Measurements from ENCODE around the gene FAM124A.

FAM124A gene

DNA sequence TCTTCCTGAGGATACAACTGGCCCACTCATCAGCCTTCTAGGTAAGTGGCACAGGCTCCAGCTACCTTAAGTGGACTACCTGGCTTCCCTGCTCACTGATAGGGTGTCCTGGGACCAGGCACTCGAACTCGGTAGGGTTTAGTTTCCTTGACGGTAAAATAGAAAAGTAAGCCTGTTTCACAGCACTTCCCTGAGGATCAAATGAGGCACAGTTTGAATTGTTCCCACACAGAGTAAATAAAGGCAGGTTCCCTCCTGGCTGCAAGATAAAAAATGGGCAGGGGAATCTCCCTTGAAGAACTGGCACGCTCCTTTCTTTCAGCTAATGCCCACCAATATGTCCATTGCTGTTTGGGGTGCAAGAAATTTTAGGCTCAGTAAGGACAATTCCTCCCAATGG, 1.1 kb upstream of the FAM124A start:
- no peak for DNase-seq

GRCh38 chr13:51221674-51222036, 543 bp upstream of the FAM124A start:
- DNase-seq, result peak; percentile 22

- no peak for DNase-seq
These were observed 725 bp downstream of the FAM124A start for GRCh38 chr13:51222686-51223559.

DNA sequence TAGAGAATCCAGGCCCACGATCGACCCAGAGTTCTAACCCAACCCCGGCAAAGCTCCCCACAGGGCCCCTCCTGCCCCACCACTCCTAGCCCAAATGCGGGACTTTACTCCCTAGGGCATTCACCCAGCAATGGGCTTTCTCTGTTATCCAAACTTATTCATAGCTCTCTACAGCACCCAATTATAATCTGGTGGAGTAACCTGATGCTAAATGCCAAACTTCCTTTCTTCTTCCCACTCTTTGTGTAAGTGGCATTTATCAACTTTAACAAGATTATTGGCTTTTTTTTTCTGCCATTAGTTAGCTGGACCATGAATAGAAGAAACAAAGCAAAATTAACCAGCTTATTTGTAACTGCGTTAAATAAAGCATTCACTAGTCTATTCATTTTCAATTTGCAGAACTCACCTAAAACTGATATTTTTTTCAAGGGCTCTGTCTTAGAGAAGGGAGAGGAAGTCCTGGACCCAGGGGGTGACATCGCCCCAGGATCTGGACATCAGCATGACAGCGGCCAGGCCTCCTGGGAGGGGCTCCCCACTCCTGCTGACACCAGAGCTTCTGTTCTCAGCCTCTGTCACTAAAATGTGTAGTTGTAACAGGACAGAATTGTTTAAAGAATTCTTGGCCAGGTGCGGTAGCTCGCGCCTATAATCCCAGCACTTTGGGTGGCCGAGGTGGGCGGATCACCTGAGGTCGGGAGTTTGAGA, 1.5 kb downstream of the FAM124A start:
- DNase-seq, result no peak

DNA sequence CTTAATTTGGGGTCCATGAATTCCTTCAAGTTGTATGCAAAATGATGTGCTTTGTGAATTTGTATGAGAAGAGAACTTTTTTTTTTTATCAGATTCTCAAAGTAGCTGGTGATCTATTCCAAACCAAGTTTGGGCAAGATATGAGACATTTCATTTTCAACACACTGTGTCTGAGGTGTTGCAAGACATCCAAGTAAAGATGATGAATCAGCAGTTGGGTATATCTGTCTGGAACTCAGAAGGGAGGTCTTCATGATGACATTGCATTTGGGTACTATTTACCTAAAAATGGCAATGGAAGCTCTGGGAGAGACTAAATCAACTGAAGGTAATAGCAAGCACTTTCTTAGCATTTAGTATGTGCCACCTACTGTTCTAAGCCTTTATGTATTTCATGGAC, 2.8 kb downstream of the FAM124A start:
- DNase-seq, result no peak

- DNase-seq, result no peak
These were observed 5.2 kb downstream of the FAM124A start for GRCh38 chr13:51227404-51227803.

DNA sequence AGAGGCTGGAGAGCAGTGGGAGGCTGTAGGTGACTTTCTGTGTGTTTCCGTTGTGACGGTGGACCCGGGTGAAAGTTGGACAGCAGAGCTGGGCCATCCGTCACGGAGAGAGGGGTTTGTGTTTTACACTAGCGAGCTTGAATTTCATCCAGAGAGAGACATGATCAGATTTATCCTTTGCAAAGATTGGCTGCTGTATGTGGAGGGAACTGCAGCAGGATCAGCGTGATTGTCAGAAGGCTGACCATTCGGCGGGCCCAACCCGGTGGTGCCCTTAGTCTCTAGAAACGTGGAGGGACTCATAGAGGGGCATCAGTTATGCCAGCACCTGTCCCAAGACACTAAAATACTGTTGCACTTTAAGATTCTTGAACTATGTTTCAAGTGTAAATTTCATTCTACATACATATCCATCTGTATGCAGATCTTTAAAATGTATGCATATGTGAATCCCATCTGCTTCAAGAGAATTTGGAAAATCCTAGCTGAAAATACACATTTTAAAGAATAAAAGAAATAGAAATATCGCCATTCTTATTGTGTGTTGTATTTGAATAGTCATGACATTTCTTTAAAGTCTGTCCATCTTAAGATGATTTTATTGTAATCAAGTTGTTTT, 7.0 kb downstream of the FAM124A start:
- DNase-seq, result no peak

GRCh38 chr13:51229731-51230130, 7.5 kb downstream of the FAM124A start:
- DNase-seq, result no peak

DNA sequence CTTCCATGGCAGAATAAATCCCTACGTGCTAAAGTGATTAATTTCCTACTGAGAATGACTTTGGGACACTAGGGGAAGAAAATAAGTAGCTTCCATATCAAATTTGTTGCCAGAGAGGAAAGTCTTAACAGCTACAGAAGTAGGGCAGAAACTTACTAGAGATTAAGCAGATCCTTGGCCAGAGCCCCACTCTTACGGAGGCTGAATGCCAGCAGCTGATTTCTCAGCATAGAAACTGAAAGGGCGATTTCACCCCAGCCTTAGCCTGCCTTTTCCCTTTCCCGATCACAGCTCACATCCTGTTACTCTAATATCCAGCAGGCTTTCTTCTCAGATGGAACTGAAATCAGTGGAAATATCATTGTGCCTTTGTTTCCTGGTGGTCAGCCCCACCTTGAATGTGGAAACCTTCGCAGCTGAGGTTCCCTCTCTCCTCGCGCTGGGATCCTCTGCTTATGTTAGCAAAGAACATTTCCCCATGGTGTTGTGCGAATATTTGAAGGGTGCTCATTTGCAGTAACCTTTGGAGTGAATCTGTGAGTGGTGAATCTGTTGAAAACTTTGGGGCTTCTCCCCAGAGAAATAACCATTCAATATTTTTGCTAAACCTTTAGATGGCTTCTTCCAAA, 8.4 kb downstream of the FAM124A start:
- DNase-seq, result no peak

- no peak for DNase-seq
These were observed 9.3 kb downstream of the FAM124A start for GRCh38 chr13:51231456-51231855.

DNA sequence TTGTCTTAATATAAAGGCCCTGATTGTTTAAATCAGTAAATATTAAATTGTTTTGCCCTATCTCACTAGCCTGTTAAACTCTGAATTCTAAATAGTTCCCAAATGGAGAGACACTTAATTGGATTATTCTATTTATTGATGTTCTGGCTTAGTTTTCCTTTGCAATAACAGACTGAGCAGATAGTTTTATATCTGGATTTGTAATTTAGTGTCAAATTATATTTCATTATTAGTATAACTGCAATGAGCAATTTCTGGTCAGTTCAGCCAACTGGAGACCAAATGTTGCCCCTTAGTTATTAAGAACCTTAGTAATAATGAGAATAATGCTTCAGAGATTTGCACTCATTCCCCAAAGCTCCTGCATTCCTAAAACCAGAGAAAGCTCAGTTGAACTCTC, 10.1 kb downstream of the FAM124A start:
- DNase-seq, result no peak

DNA sequence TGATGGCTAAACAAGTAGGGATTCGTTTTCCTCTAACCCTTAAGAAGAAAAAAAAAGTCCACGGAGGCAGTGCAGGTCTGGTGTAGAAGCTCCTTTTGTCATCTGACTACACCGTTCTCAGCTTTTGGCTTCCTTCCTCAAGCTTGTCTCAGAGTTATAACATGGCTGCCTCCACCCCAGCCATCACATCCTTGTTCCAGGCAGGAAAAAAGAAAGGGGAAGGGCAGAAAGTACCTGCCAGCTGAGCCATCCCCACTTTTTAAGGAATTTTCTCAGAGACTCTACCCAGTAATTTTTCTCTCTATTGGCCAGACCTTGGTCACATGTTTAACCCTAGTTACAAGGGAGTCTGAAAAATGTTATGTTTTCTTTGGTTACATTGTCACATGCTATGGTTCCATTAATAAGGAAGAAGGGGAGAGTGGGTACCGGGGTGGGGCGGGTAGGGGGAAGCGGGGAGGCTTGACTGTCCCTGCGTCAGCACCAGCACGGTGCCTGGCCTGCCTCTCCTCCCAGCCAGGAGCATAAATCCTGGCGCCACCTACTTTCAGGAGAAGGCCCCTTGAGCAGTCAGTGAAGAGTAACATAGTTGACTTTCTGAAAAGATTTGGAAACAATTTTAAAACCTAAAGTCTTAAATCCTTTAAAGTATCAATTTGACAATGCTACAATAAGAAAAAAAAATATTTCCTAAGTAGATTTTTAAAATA, 11.1 kb downstream of the FAM124A start:
- no peak for DNase-seq

DNA sequence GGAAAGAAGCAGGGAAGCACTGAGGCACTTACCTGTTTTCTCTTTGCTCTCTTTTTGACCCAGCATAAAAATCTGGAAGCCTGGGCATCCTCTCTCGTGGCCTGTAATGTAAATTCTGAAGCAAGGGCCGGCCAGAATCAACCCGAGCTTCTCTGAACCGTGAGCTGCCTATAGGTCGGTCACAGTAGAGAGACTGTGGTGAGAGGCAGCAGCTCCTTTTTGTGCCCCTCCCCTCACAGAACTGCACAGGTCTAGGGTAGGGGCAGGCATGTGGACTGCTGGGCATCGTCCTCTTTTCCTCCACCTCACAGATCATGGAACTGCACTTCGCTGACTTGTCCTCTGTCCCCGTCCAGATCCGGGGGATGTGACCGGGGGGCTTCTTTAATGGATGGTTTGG, 12.5 kb downstream of the FAM124A start:
- DNase-seq, result no peak

- no peak for DNase-seq
These were observed 13.0 kb downstream of the FAM124A start for GRCh38 chr13:51235186-51235585.

- DNase-seq, result peak; percentile 24
These were observed 13.7 kb downstream of the FAM124A start for GRCh38 chr13:51235756-51236490.

- DNase-seq, result no peak
These were observed 14.2 kb downstream of the FAM124A start for GRCh38 chr13:51236491-51236792.

- DNase-seq, result no peak
These were observed 15.2 kb downstream of the FAM124A start for GRCh38 chr13:51237386-51237785.

- no peak for DNase-seq
These were observed 15.7 kb downstream of the FAM124A start for GRCh38 chr13:51237887-51238286.

GRCh38 chr13:51240178-51240577, 18.0 kb downstream of the FAM124A start:
- no peak for DNase-seq

DNA sequence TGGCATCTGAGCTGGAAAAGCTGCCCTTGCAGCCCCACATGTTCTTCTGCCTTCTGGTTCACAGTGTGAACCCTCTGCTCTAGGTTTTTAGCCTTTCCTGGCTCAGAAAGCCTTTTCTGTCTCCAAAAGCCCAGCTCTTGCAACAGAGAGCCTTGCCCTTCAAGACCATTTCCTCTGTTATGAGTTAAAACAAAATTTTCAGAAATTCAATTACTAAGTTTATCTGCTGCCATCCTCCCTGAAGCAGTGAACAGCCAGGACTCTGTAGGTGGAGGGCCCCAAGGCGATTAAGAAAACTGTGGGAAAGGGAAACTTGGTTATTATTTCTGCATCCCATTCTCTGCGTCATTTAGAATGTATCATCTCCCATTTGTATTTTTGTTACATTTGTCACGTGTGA, 18.8 kb downstream of the FAM124A start:
- no peak for DNase-seq

- no peak for DNase-seq
These were observed 19.5 kb downstream of the FAM124A start for GRCh38 chr13:51241720-51242119.

- no peak for DNase-seq
These were observed 21.0 kb downstream of the FAM124A start for GRCh38 chr13:51243227-51243626.

Data from RPMI8226 (cell line).